Spleen (tissue), 7 donors: ENCODE measurements around the gene ST6GAL1.
"Not testable (repeated sequence)": the region's sequence is repeated elsewhere in the genome, so short reads cannot be mapped to it uniquely, and the experiment has no call there.

Experiments used
- POLR2A ChIP-seq, 3 donors: fragments of 450-650 bp; IDR thresholded peaks; one replicate each; pipeline ENCODE4 v1.5.1; 2017; ENCODE audit warnings: antibody characterized with exemption in 3 of 3, mild to moderate bottlenecking in 1 of 3
- TF ChIP-seq, protein P1 (sequence below), 11 experiments: fragments of 200-600 bp in 7 of 11; fragments of 450-650 bp in 4 of 11; sonication (generic) in 4 of 11; IDR thresholded peaks in 8 of 11; conservative IDR thresholded peaks in 3 of 11; 1 replicate in 7 of 11; 2 replicates in 4 of 11; pipeline versions ENCODE4 v1.4.0 to v1.8.0; 2016 to 2021; ENCODE audit warnings: antibody characterized with exemption in 11 of 11, inconsistent platforms in 4 of 11, mild to moderate bottlenecking in 1 of 11
- donor health status: DM: no; HTN: no; CAD: no; lungs with moderate emphysema.
- donor health status: DM: no; HTN: no; CAD: no.
- donor health status: DM: no; HTN: no; CAD: no.

DNA sequence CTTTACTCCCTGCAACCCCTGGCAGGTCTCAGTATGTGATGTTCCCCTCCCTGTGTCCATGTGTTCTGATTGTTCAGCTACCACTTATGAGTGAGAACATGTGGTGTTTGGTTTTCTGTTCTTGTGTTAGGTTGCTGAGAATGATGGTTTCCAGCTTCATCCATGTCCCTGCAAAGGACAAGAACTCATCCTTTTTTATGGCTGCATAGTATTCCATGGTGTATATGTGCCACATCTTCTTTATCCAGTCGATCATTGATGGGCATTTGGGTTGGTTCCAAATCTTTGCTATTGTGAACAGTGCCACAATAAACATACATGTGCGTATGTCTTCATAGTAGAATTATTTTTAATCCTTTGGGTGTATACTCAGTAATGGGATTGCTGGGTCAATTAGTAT, 26.6 kb upstream of the ST6GAL1 start:
- TF ChIP-seq POLR2A (IDR thresholded peaks at IDR 0.05): not testable (repeated sequence)
- TF ChIP-seq, protein P1, sequence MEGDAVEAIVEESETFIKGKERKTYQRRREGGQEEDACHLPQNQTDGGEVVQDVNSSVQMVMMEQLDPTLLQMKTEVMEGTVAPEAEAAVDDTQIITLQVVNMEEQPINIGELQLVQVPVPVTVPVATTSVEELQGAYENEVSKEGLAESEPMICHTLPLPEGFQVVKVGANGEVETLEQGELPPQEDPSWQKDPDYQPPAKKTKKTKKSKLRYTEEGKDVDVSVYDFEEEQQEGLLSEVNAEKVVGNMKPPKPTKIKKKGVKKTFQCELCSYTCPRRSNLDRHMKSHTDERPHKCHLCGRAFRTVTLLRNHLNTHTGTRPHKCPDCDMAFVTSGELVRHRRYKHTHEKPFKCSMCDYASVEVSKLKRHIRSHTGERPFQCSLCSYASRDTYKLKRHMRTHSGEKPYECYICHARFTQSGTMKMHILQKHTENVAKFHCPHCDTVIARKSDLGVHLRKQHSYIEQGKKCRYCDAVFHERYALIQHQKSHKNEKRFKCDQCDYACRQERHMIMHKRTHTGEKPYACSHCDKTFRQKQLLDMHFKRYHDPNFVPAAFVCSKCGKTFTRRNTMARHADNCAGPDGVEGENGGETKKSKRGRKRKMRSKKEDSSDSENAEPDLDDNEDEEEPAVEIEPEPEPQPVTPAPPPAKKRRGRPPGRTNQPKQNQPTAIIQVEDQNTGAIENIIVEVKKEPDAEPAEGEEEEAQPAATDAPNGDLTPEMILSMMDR (IDR thresholded peaks at IDR 0.05 in 8 of 11, conservative IDR thresholded peaks at IDR 0.05 in 3 of 11): not testable (repeated sequence)
